Mesothelial cell of epicardium (in vitro differentiated cells): Measurements from ENCODE around the gene BICD2. TPM values are rescaled to one million over a fixed set of nuclear protein-coding genes. Genes with fewer than 3 reads are reported as not detected.

ENCODE experiments used
- DNase-seq, 2 experiments: peaks; one replicate each; pipeline ENCODE4 v3.0.0; 2021; ENCODE audit warnings: low spot score in 2 of 2; ENCODE audit not compliant: unreplicated experiment in 2 of 2
- H3K27ac Mint-ChIP-seq: 2 replicates; pipeline ENCODE4 v1.8.0; 2021; ENCODE audit warnings: mixed read lengths
- H3K27me3 Mint-ChIP-seq: 2 replicates; pipeline ENCODE4 v1.8.0; 2021; ENCODE audit warnings: low read depth, mixed read lengths
- H3K36me3 Mint-ChIP-seq: 2 replicates; pipeline ENCODE4 v1.8.0; 2021; ENCODE audit warnings: mixed read lengths
- H3K4me1 Mint-ChIP-seq: 2 replicates; pipeline ENCODE4 v1.8.0; 2021; ENCODE audit warnings: mixed read lengths
- H3K4me3 Mint-ChIP-seq: 2 replicates; pipeline ENCODE4 v1.8.0; 2021; ENCODE audit warnings: mild to moderate bottlenecking, moderate library complexity, mixed read lengths
- H3K9me3 Mint-ChIP-seq: 2 replicates; pipeline ENCODE4 v1.8.0; 2021; ENCODE audit warnings: mixed read lengths
- total RNA-seq: library from RNA; stranded (reverse); gene quantifications from 3 replicates; pipeline ENCODE4 v1.2.1, GENCODE V29; 2021
- TF ChIP-seq, protein P1 (sequence below): fragments of 200-600 bp; sonication (generic); IDR thresholded peaks from one replicate; pipeline ENCODE4 v1.5.0; 2021; ENCODE audit warnings: antibody characterized with exemption; ENCODE audit not compliant: unreplicated experiment

Gene BICD2
- total RNA-seq, 1 donor from 2014 or later = 30.2 TPM

DNA sequence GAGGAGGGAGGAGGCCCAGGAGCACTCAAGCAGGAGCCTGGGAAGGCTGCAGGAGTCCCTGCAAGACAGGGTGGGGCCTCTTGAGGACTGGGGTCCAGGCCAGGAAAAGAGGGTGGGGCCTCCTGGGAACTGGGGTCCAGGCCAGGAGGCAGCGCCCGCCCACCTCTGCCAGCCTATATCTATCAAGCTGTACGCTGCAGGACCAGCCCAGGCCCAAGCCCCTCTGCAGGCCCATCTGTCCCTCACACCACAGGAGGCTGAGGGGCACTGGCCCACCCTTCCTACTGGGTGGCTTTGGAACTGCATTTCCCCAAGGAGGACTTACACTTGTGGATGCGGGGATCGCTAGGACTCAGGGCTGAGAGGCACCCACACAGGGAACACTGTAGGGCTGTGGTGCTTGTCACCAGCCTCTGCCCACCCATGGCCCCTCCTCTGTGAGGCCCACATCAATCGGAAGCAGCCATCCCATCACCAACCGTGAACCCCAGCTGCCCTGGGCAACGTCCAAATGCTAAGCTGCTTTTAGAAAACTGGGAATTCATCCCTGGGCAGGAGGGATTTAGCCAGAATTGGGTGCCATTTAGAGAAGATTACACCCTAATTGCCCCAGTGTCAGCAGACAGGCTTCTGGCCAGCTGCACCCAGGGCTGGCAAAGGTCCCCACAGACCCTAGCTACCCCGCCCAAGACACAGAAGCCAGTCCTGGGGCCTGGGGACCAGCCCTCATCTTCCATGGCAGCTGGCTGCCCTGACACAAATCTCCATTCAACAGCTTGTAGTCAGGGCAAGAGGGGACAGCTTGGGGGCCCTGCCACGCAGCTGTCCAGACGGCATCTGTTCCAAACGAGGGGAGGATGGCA is 15.3 kb downstream of the BICD2 start:
- Mint-ChIP-seq H3K27me3 (no peaks in the 10 kb centered on the region), H3K36me3 (peaks cover 21% of the 10 kb centered on the region), H3K4me3 (no peak overlapping the region), H3K9me3 (peaks cover 12% of the 10 kb centered on the region), H3K27ac (no peak overlapping the region), H3K4me1 (peaks cover 9% of the 10 kb centered on the region)
- DNase-seq = no peak
- TF ChIP-seq, protein P1, sequence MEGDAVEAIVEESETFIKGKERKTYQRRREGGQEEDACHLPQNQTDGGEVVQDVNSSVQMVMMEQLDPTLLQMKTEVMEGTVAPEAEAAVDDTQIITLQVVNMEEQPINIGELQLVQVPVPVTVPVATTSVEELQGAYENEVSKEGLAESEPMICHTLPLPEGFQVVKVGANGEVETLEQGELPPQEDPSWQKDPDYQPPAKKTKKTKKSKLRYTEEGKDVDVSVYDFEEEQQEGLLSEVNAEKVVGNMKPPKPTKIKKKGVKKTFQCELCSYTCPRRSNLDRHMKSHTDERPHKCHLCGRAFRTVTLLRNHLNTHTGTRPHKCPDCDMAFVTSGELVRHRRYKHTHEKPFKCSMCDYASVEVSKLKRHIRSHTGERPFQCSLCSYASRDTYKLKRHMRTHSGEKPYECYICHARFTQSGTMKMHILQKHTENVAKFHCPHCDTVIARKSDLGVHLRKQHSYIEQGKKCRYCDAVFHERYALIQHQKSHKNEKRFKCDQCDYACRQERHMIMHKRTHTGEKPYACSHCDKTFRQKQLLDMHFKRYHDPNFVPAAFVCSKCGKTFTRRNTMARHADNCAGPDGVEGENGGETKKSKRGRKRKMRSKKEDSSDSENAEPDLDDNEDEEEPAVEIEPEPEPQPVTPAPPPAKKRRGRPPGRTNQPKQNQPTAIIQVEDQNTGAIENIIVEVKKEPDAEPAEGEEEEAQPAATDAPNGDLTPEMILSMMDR = no peak

DNA sequence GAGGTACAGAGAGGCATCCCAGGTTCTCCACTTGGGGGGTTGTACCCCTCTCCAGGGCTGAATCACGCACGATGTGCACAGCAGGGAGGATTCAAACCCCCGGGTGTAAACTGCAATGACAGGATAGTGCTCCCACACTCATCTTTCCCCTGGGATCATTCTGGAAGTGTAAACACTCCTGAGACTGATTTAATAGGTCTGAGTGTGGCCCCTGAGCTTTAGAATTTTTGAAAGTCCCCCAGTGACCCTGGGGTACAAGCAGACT is 16.5 kb downstream of the BICD2 start:
- H3K4me3 Mint-ChIP-seq = no peak overlapping the region
- DNase-seq = no peak
- TF ChIP-seq, protein P1 = no peak
- no peaks in the 10 kb centered on the region for H3K27me3 Mint-ChIP-seq
- H3K36me3 Mint-ChIP-seq = peaks cover 17% of the 10 kb centered on the region
- peaks cover 10% of the 10 kb centered on the region for H3K9me3 Mint-ChIP-seq
- peaks cover 9% of the 10 kb centered on the region for H3K4me1 Mint-ChIP-seq
- no peak overlapping the region for H3K27ac Mint-ChIP-seq

DNA sequence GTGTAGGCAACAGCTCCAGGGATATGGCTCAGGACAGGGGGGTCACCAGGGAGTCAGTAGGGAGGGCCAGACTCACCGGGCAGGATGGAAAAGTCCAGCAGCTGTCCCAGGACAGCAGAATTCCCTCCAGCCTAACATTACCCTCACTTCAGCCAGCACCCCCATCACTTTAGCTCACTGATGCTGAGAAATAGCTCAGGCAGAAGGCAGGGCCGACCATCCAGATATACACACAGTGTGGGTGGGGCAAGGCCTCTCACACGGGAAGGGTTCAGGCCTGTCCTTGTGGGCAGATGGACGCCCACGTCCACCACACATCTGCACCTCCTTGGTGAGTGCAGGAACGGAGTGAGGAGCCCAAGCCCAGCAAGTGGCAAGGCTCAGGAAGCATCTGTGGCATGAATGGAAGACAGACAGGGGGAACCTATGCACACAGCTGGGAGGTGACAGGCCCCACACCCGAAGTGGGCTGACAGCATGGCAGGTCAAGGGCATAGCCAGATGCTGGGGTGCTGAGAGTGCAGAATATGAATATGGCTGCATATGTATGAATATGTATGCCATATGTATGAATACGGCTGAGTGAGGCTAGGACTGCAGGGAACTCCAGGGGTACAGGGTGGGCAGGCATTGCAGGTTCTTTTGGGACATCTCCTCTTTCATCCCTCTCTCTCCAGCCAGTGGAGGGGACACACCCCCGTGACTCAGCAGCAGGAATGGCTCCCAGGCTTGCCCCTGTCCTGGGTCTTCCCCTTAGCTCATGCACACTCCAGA is 17.0 kb downstream of the BICD2 start:
- H3K4me1 Mint-ChIP-seq = peaks cover 10% of the 10 kb centered on the region
- H3K27me3 Mint-ChIP-seq = no peaks in the 10 kb centered on the region
- TF ChIP-seq, protein P1 = no peak
- H3K27ac Mint-ChIP-seq = no peak overlapping the region
- H3K36me3 Mint-ChIP-seq = peaks cover 12% of the 10 kb centered on the region
- H3K4me3 Mint-ChIP-seq = no peak overlapping the region
- no peak for DNase-seq
- H3K9me3 Mint-ChIP-seq = peaks cover 10% of the 10 kb centered on the region

DNA sequence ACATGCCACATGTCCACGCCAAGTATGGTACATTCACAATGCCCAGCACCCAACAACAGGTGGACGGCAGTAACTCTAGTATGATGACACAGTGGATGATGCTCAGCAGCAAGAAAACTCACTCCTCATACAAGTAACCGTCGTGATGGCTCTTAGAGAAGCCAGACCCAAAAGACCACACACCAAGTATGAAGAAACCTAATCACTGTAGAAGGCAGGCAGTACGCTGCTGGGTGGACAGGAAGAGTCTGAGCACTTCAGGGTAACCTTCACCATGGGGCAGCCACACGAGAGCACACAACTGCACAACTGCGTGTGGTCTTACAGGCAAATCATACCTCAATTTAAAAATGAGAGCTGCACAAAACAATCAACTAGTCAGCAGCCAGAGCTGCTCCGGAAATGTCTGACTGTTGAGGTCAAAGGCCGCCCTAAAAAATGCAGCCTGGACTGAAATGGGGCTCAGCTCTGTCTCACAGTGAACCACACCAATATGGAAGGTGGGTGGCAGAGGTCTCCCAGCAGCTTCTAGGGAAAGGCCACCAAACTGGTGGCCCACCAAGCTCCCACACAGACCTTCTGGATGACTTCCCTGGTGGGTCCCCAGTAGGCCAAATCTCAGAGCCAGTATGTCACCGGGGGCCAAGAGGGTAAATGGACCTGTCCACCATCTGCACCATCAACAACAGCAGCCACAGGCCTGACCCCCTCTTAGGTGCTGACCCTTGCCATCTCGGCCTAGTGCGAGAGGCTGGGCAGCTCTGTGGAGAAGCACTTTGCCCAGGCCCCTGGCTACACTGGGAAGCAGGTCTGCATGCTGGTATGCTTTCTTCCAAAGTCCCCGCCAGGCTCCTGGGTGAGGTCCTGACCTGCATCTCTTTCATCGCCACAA is 17.8 kb downstream of the BICD2 start:
- H3K27me3 Mint-ChIP-seq = no peaks in the 10 kb centered on the region
- H3K9me3 Mint-ChIP-seq = peaks cover 4% of the 10 kb centered on the region
- H3K4me3 Mint-ChIP-seq = no peak overlapping the region
- H3K4me1 Mint-ChIP-seq = peaks cover 11% of the 10 kb centered on the region
- TF ChIP-seq, protein P1 = no peak
- H3K27ac Mint-ChIP-seq = no peak overlapping the region
- no peak for DNase-seq
- H3K36me3 Mint-ChIP-seq = peaks cover 5% of the 10 kb centered on the region

DNA sequence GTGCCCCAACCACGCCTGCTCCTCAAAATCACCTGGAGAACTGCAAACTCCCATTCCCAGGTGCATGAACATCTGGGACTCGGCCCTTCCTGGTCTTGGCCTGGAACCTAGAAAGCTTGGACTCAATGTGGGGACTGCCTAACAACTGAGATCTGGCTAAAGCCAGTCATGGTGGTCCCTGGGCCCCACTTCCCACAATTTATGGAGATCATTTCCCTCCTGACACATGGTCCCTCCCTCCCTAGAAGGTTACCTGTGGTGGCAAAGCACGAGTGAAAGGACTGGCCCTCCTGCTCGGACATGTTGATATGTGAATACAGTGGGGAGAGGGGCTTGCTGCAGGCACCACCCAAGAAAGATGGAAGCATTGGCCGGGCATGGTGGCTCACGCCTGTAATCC is 18.8 kb downstream of the BICD2 start:
- Mint-ChIP-seq H3K27ac (no peak overlapping the region), H3K9me3 (no peaks in the 10 kb centered on the region), H3K4me3 (no peak overlapping the region), H3K36me3 (no peaks in the 10 kb centered on the region), H3K27me3 (no peaks in the 10 kb centered on the region), H3K4me1 (peaks cover 20% of the 10 kb centered on the region)
- TF ChIP-seq, protein P1 = no peak
- DNase-seq = no peak
